ENCODE results near the gene CHST12. TPM values are rescaled to one million over a fixed set of nuclear protein-coding genes. Genes with fewer than 3 reads are reported as not detected.

CHST12 gene
- polyA plus RNA-seq, 1 donor from 2014 or later: 6.4 TPM

DNA sequence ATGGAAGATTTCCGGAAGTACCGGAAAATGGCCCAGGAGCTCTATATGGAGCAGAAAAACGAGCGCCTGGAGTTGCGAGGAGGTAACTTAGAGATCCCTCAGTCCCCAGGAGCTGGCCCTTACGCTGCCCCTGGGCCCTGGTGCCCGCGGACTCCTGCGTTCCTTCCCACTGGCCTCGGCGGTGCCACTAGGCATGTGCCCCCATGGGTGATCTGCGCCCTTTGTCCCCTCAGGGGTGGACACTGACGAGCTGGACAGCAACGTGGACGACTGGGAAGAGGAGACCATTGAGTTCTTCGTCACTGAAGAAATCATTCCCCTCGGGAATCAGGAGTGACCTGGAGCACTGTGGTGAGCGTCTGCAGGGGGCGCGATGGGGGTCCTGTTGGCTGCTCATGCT lies 24.2 kb upstream of the CHST12 start:
- no peaks in the 10 kb centered on the region for H3K36me3 ChIP-seq (ENCODE audit: insufficient read depth, low read length)
- H3K9me2 ChIP-seq (ENCODE audit: insufficient read depth, low read length): no peaks in the 10 kb centered on the region
- no peak overlapping the region for H3K9ac ChIP-seq (ENCODE audit: low read length)
- no peak overlapping the region for H3K4me3 ChIP-seq (ENCODE audit: low read length)
- no peak overlapping the region for H2AFZ ChIP-seq (ENCODE audit: low read depth, low read length)
- no peaks in the 10 kb centered on the region for H3K9me3 ChIP-seq (ENCODE audit: low read length)
- H3K27ac ChIP-seq (ENCODE audit: low read length): no peak overlapping the region
- no peaks in the 10 kb centered on the region for H3F3A ChIP-seq (ENCODE audit: insufficient read depth, low read length, poor library complexity, severe bottlenecking)
- no peaks in the 10 kb centered on the region for H4K20me1 ChIP-seq (ENCODE audit: insufficient read depth)
- TF ChIP-seq RAD21 (conservative IDR thresholded peaks at IDR 0.05): no peak
- TF ChIP-seq, protein P1, sequence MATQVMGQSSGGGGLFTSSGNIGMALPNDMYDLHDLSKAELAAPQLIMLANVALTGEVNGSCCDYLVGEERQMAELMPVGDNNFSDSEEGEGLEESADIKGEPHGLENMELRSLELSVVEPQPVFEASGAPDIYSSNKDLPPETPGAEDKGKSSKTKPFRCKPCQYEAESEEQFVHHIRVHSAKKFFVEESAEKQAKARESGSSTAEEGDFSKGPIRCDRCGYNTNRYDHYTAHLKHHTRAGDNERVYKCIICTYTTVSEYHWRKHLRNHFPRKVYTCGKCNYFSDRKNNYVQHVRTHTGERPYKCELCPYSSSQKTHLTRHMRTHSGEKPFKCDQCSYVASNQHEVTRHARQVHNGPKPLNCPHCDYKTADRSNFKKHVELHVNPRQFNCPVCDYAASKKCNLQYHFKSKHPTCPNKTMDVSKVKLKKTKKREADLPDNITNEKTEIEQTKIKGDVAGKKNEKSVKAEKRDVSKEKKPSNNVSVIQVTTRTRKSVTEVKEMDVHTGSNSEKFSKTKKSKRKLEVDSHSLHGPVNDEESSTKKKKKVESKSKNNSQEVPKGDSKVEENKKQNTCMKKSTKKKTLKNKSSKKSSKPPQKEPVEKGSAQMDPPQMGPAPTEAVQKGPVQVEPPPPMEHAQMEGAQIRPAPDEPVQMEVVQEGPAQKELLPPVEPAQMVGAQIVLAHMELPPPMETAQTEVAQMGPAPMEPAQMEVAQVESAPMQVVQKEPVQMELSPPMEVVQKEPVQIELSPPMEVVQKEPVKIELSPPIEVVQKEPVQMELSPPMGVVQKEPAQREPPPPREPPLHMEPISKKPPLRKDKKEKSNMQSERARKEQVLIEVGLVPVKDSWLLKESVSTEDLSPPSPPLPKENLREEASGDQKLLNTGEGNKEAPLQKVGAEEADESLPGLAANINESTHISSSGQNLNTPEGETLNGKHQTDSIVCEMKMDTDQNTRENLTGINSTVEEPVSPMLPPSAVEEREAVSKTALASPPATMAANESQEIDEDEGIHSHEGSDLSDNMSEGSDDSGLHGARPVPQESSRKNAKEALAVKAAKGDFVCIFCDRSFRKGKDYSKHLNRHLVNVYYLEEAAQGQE (IDR thresholded peaks at IDR 0.05; ENCODE audit: borderline replicate concordance): no peak
- TF ChIP-seq EP300 (conservative IDR thresholded peaks at IDR 0.05; ENCODE audit: poor library complexity, severe bottlenecking): no peak
- TF ChIP-seq EZH2 (IDR thresholded peaks at IDR 0.05; ENCODE audit: borderline replicate concordance, insufficient read depth, low read length, poor library complexity, severe bottlenecking): no peak
- TF ChIP-seq, protein P2, sequence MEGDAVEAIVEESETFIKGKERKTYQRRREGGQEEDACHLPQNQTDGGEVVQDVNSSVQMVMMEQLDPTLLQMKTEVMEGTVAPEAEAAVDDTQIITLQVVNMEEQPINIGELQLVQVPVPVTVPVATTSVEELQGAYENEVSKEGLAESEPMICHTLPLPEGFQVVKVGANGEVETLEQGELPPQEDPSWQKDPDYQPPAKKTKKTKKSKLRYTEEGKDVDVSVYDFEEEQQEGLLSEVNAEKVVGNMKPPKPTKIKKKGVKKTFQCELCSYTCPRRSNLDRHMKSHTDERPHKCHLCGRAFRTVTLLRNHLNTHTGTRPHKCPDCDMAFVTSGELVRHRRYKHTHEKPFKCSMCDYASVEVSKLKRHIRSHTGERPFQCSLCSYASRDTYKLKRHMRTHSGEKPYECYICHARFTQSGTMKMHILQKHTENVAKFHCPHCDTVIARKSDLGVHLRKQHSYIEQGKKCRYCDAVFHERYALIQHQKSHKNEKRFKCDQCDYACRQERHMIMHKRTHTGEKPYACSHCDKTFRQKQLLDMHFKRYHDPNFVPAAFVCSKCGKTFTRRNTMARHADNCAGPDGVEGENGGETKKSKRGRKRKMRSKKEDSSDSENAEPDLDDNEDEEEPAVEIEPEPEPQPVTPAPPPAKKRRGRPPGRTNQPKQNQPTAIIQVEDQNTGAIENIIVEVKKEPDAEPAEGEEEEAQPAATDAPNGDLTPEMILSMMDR (IDR thresholded peaks at IDR 0.05; ENCODE audit: poor library complexity, severe bottlenecking): no peak
- no peak for TF ChIP-seq MXI1 (conservative IDR thresholded peaks at IDR 0.05; ENCODE audit: poor library complexity, severe bottlenecking)
- no peak for TF ChIP-seq POLR2AphosphoS5 (IDR thresholded peaks at IDR 0.05)
- H3K79me2 ChIP-seq (replicated peaks; ENCODE audit: insufficient read depth, low read length): no peaks in the 10 kb centered on the region
- no peak overlapping the region for H3K4me2 ChIP-seq (ENCODE audit: low read length)
- H3K27me3 ChIP-seq (ENCODE audit: insufficient read depth, low read depth, low read length): no peaks in the 10 kb centered on the region

DNA sequence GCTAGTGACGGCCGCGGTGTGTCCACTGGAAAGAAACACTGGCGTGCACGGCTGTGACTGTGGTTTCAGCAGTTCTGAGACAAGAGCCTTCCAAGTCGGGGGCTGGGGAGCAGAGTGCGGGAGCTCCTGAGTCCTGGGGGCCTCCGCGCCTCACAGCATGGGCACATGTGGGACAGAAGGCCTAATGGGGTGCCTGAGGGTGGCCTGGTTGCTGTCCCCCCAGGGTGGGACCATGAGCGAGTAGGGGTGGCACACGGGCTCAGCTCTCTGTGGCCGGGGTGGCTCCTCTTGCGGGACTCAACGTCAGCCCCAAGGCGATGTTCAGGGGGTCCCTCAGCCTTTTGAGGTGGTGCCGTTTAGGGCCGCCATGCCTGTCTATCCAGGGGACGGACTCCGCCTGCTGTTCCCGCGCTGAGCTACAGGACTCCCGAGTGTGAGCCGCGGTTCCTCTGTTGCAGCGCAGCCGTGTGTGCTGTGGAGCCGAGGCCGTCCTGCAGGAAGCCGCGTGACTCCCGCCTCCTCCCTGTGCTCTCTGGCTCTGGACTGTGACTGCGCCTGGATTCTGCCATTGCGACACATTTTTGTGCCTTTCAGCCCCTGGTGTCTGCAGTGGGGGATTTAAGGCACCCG lies 23.5 kb upstream of the CHST12 start:
- H4K20me1 ChIP-seq (ENCODE audit: insufficient read depth): no peaks in the 10 kb centered on the region
- no peaks in the 10 kb centered on the region for H3K9me2 ChIP-seq (ENCODE audit: insufficient read depth, low read length)
- no peaks in the 10 kb centered on the region for H3K27me3 ChIP-seq (ENCODE audit: insufficient read depth, low read depth, low read length)
- TF ChIP-seq RAD21 (conservative IDR thresholded peaks at IDR 0.05) (no peak), EZH2 (IDR thresholded peaks at IDR 0.05; ENCODE audit: borderline replicate concordance, insufficient read depth, low read length, poor library complexity, severe bottlenecking) (no peak), POLR2AphosphoS5 (IDR thresholded peaks at IDR 0.05) (no peak), SMC3 (conservative IDR thresholded peaks at IDR 0.05; ENCODE audit: poor library complexity) (no peak), MXI1 (conservative IDR thresholded peaks at IDR 0.05; ENCODE audit: poor library complexity, severe bottlenecking) (no peak), TAF1 (IDR thresholded peaks at IDR 0.05; ENCODE audit: low read depth) (no peak)
- TF ChIP-seq, protein P1 (IDR thresholded peaks at IDR 0.05; ENCODE audit: borderline replicate concordance): no peak
- TF ChIP-seq, protein P2 (IDR thresholded peaks at IDR 0.05; ENCODE audit: poor library complexity, severe bottlenecking): no peak
- H3K79me2 ChIP-seq (replicated peaks; ENCODE audit: insufficient read depth, low read length): no peaks in the 10 kb centered on the region
- no peak overlapping the region for H3K9ac ChIP-seq (ENCODE audit: low read length)
- H3K27ac ChIP-seq (ENCODE audit: low read length): no peak overlapping the region
- no peaks in the 10 kb centered on the region for H3F3A ChIP-seq (ENCODE audit: insufficient read depth, low read length, poor library complexity, severe bottlenecking)
- no peaks in the 10 kb centered on the region for H3K36me3 ChIP-seq (ENCODE audit: insufficient read depth, low read length)
- no peaks in the 10 kb centered on the region for H3K9me3 ChIP-seq (ENCODE audit: low read length)
- no peak overlapping the region for H3K4me2 ChIP-seq (ENCODE audit: low read length)
- H3K4me3 ChIP-seq (ENCODE audit: low read length): no peak overlapping the region
- no peak overlapping the region for H2AFZ ChIP-seq (ENCODE audit: low read depth, low read length)

Data from neural cell (in vitro differentiated cells).